Mucosa of stomach (tissue), 1 donor: Measurements from ENCODE around the gene RAP1A.
"Not testable (repeated sequence)": the region's sequence is repeated elsewhere in the genome, so short reads cannot be mapped to it uniquely, and the experiment has no call there.

Experiments used
- H3K27me3 ChIP-seq: one replicate; pipeline ENCODE4 v1.7.0; 2013; ENCODE audit warnings: mild to moderate bottlenecking, low read length; ENCODE audit not compliant: control insufficient read depth, insufficient read depth
- H3K36me3 ChIP-seq: one replicate; pipeline ENCODE4 v1.7.0; 2013; ENCODE audit warnings: low read length; ENCODE audit not compliant: control insufficient read depth, insufficient read depth
- H3K4me1 ChIP-seq: one replicate; pipeline ENCODE4 v1.7.0; 2013; ENCODE audit warnings: mild to moderate bottlenecking, low read length; ENCODE audit not compliant: control insufficient read depth, insufficient read depth
- H3K4me3 ChIP-seq: one replicate; pipeline ENCODE4 v1.7.0; 2013; ENCODE audit warnings: low read length
- H3K9ac ChIP-seq: one replicate; pipeline ENCODE4 v1.7.0; 2013; ENCODE audit warnings: mild to moderate bottlenecking, low read length, moderate library complexity
- H3K9me3 ChIP-seq: one replicate; pipeline ENCODE4 v1.7.0; 2013; ENCODE audit warnings: mild to moderate bottlenecking, low read length, moderate library complexity; ENCODE audit not compliant: control insufficient read depth
- donor health status: Pancreatic carcinoma.

The RAP1A gene

GRCh38 chr1:111658622-111659021 lies 39.0 kb downstream of the RAP1A start:
- Histone ChIP-seq H3K9me3 (no peaks in the 10 kb centered on the region), H3K36me3 (no peaks in the 10 kb centered on the region), H3K4me3 (no peak overlapping the region), H3K9ac (no peak overlapping the region), H3K4me1 (peaks cover 28% of the 10 kb centered on the region), H3K27me3 (no peaks in the 10 kb centered on the region)

- H3K9me3 ChIP-seq = no peaks in the 10 kb centered on the region
- no peaks in the 10 kb centered on the region for H3K36me3 ChIP-seq
- no peaks in the 10 kb centered on the region for H3K27me3 ChIP-seq
- peaks cover 28% of the 10 kb centered on the region for H3K4me1 ChIP-seq
- H3K4me3 ChIP-seq = no peak overlapping the region
- H3K9ac ChIP-seq = no peak overlapping the region
Observed at GRCh38 chr1:111660204-111661150, 40.9 kb downstream of the RAP1A start.

GRCh38 chr1:111664652-111665051 lies 45.1 kb downstream of the RAP1A start:
- H3K4me3 ChIP-seq = no peak overlapping the region
- H3K36me3 ChIP-seq = no peaks in the 10 kb centered on the region
- H3K9ac ChIP-seq = no peak overlapping the region
- peaks cover 19% of the 10 kb centered on the region for H3K4me1 ChIP-seq
- no peaks in the 10 kb centered on the region for H3K27me3 ChIP-seq
- no peaks in the 10 kb centered on the region for H3K9me3 ChIP-seq

GRCh38 chr1:111665497-111665896 lies 45.9 kb downstream of the RAP1A start:
- Histone ChIP-seq H3K4me1 (peaks cover 12% of the 10 kb centered on the region), H3K36me3 (no peaks in the 10 kb centered on the region), H3K27me3 (no peaks in the 10 kb centered on the region), H3K9me3 (no peaks in the 10 kb centered on the region), H3K4me3 (no peak overlapping the region), H3K9ac (no peak overlapping the region)

GRCh38 chr1:111666828-111667227 lies 47.2 kb downstream of the RAP1A start:
- H3K36me3 ChIP-seq = no peaks in the 10 kb centered on the region
- H3K4me3 ChIP-seq = no peak overlapping the region
- H3K27me3 ChIP-seq = no peaks in the 10 kb centered on the region
- no peaks in the 10 kb centered on the region for H3K9me3 ChIP-seq
- no peak overlapping the region for H3K9ac ChIP-seq
- H3K4me1 ChIP-seq = peaks cover 6% of the 10 kb centered on the region

GRCh38 chr1:111669268-111669667 lies 49.7 kb downstream of the RAP1A start:
- Histone ChIP-seq H3K36me3 (no peaks in the 10 kb centered on the region), H3K4me1 (peaks cover 6% of the 10 kb centered on the region), H3K9me3 (no peaks in the 10 kb centered on the region), H3K27me3 (no peaks in the 10 kb centered on the region), H3K4me3 (no peak overlapping the region), H3K9ac (no peak overlapping the region)

GRCh38 chr1:111671852-111672251 lies 52.3 kb downstream of the RAP1A start:
- no peaks in the 10 kb centered on the region for H3K9me3 ChIP-seq
- H3K27me3 ChIP-seq = no peaks in the 10 kb centered on the region
- H3K9ac ChIP-seq = no peak overlapping the region
- peaks cover 6% of the 10 kb centered on the region for H3K4me1 ChIP-seq
- H3K4me3 ChIP-seq = no peak overlapping the region
- H3K36me3 ChIP-seq = no peaks in the 10 kb centered on the region

- H3K9me3 ChIP-seq = no peaks in the 10 kb centered on the region
- H3K4me1 ChIP-seq = peaks cover 6% of the 10 kb centered on the region
- no peak overlapping the region for H3K4me3 ChIP-seq
- no peaks in the 10 kb centered on the region for H3K36me3 ChIP-seq
- no peaks in the 10 kb centered on the region for H3K27me3 ChIP-seq
- H3K9ac ChIP-seq = no peak overlapping the region
Observed at GRCh38 chr1:111672331-111672730, 52.7 kb downstream of the RAP1A start.

GRCh38 chr1:111677604-111678003 lies 58.0 kb downstream of the RAP1A start:
- H3K36me3 ChIP-seq = no peaks in the 10 kb centered on the region
- H3K9me3 ChIP-seq = no peaks in the 10 kb centered on the region
- no peak overlapping the region for H3K9ac ChIP-seq
- H3K27me3 ChIP-seq = no peaks in the 10 kb centered on the region
- H3K4me1 ChIP-seq = no peaks in the 10 kb centered on the region
- H3K4me3 ChIP-seq = no peak overlapping the region

GRCh38 chr1:111679541-111679940 lies 60.0 kb downstream of the RAP1A start:
- Histone ChIP-seq H3K36me3 (no peaks in the 10 kb centered on the region), H3K9ac (no peak overlapping the region)

GRCh38 chr1:111680212-111680800 lies 60.7 kb downstream of the RAP1A start:
- H3K27me3 ChIP-seq, H3K9ac ChIP-seq, H3K9me3 ChIP-seq, H3K4me1 ChIP-seq, H3K4me3 ChIP-seq, H3K36me3 ChIP-seq: not testable (repeated sequence)

More at GRCh38 chr1:111679541-111679940, 60.0 kb downstream of the RAP1A start:
- H3K4me1 ChIP-seq = no peaks in the 10 kb centered on the region
- H3K9me3 ChIP-seq = no peaks in the 10 kb centered on the region
- H3K4me3 ChIP-seq = no peak overlapping the region
- no peaks in the 10 kb centered on the region for H3K27me3 ChIP-seq

- not testable (repeated sequence) for H3K9me3 ChIP-seq
Observed at GRCh38 chr1:111685293-111686153, 65.9 kb downstream of the RAP1A start.

More at GRCh38 chr1:111685293-111686153, 65.9 kb downstream of the RAP1A start:
- H3K9ac ChIP-seq, H3K36me3 ChIP-seq, H3K4me1 ChIP-seq, H3K27me3 ChIP-seq, H3K4me3 ChIP-seq: not testable (repeated sequence)
